ENCODE measurements around the gene LRRC28.

Gene LRRC28

DNA sequence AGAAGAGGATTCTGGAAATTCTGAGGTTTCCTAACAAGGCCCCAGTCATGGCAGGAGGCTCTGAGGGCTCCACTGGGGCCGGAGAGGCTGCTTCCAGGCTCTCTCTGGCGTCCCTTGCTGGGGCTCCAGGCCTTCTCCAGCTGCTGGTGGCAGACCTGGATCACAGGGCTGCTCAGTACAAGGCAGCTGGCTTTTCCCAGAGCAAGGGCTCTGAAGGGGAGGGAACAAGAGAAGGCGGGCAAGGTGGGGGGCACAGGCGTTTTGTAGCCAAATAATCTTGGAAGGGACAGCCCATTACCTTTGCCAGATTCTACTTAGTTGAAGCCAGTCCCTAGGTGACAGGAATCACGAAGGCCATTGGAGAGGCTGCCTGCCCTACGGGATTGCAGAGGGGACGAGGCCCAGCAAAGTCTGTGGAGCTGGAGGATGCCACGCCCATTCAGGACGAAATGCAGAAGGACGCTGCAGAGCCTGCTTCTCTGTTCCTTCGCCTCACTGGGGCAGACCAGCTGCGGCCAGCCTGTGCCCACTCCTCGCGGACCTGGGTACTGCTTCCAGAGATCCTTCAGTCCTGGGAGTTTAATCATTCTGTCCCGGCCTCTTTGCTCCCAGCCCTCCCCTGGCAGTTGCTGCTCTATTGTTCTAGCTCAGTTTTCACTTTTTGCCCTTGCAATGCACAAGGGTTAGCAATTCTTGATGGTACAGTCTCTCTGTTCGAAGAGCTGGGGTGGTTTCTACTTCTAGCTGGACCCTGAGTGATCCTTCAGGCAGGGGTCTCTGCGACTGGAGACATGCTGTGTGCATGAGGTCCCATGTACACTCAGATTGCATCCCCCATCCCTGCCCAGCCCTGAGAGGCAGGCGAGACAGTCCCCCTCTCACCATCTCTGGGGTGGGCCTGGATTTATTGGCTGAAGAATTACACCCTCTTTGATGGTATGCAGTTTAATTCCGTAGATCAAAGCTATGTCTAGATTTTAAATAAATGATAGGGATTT lies 165.2 kb downstream of the LRRC28 start:
- no peak for DNase-seq (ENCODE audit: low spot score)

DNA sequence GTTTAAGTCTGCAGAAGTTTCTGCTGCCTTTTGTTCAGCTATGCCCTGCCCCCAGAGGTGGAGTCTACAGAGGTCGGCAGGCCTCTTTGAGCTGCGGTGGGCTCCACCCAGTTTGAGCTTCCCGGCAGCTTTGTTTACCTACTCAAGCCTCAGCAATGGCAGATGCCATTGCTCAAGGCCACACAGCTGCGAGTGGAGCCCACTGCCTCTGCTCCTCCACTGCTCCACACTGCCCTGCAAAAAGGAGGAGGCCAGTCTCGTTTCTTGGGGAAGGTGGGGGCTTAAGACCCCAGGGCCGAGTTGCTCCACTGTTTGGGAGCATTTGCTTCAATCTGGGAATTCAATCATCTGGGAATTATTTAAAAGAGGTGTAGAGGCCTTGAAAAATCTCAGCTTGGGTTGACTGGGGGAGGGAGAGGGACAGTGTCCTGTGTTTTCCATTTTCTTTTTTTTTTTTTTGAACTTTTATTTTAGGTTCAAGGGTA lies 169.9 kb downstream of the LRRC28 start:
- DNase-seq (ENCODE audit: low spot score) = no peak

DNA sequence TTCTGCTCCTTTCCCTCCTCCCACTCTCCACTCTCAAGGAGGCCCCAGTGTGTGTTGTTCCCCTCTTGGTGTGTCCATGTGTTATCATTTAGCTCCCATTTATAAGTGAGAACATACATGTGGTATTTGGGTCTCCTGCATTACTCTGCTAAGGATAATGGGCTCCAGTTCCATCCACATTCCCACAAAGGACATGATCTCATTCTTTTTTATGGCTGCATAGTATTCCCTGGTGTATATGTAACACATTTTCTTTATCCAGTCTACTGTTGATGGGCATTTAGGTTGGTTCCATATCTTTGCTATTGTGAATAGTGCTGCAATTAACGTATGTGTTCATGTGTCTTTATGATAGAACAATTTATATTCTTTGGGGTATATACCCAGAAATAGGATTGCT lies 170.5 kb downstream of the LRRC28 start:
- no peak for DNase-seq (ENCODE audit: low spot score)

DNA sequence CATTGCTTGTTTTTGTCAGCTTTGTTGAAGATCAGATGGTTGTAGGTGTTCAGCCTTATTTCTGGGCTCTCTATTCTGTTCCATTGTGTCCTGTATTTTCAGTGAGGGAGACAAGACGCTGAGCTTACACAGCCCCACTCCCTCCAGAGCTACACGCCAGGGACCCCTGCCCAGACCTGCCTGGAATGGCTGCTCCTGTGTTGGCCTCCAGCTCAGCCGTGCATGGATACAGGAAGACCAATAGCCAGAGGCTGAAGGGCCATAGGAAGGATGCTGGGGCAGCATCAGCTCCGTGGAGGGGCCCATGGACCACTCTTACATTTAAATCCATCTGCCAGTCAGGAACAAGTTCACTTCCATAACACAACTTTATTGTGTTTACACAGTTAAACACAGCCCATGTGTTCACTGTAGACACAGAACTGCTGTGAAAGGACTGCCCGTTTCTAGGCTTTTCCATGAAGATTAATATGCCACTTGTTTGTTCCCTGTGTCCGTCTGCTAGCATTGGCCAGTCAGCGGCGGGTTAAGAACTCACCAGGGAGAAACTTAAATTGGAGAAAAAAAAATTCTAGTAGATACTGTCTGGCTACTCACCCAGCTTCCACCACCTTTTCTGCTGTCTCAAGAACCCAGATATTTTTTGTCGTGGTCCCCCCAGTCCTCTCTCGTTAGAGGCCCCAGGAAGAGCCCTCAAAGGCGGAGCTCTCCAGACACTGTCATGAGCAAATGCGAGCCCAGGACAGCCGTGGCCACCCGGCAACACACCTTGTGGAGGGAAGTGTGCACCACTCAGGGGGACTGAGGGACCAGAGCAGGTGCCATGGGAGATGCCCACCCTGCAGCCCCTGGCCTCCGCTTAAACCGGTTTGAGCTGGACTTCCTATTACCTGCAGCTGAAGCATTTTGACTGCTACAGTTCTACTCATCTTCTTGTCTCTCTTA lies 172.2 kb downstream of the LRRC28 start:
- no peak for DNase-seq (ENCODE audit: low spot score)

DNA sequence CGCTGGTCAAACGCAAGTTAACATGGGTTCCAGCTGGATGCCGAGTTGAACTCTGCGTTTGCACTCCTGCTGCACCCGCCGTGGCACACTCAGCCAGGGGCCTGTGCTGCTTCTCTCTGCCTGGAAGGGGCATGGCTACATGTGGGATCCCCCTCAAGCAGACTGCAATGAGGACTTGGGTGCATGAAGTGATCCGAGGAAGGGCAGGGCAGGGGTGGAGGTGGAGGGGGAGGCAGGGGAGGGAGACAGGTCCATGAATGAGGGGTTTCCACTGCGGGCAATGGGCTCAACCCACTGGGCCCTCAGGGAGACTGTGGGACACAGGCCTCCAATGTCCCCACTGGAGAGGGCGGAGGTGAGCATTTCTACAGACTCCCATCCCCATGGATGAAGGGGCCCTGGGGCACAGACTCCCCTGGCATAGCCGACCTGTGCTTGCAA lies 172.9 kb downstream of the LRRC28 start:
- no peak for DNase-seq (ENCODE audit: low spot score)

DNA sequence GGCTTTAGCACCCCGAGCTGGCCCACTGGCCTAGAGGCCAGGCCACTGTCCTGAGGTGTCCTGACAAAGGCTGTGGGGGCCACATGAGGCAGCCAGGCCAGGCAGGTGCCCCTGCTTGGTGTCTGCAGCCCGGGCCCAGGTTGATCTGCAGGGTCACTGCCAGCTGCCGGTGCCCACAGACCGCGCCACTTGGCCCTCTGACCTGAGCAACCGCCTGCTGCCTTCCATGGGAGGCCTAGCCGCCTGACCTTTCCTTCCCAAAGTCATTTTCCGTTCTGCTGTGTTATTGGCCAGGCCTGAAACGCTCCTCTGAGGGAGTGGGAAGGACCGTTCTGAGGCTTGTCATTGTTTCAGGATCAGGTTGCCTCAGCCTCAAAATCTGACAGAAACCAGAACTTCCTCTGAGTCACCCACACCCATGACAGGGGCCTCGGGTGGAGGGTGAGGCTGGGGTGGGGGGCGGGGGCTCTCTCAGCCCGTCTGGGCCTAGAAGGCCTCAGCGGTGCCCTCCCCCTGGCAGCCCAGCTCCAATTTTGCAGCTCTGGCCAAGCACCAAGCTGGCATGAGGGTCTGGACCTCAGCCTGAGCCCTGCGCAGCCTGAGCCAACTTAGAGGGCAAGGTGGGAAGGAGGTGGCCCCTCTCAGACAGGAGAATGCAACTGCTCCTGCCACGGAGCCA lies 173.8 kb downstream of the LRRC28 start:
- DNase-seq (ENCODE audit: low spot score) = no peak

DNA sequence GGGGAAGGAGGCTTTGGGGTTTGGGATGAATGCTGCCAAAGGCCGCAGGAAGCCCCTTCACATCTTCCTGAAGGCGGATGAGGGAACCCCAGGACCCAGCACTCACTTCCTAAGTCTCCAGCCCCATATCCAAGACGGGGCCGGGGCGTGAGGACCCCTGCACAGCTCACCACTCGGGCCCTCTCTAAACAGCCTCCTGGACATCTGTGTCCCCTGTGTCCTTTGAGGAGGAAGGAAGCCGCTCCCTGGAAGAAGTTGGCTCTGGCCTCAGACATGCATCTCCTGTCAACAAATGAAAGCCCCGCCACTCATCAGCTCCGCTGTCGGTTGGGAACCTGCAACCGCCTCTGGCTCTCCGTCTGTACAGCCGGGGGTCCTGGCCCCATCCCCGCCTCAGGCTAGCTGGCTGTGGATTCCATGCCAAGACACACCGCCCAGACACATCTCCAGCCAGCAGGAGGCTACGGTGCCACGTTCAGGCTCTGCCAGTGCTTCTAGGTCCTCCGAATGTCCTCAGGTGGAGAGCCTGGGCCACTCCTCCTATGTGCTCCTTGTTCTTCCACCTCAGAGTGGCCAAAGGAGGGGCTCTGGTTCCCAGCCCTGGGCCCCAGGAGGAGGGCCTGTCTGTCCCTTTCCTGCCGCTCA lies 174.5 kb downstream of the LRRC28 start:
- no peak for DNase-seq (ENCODE audit: low spot score)

DNA sequence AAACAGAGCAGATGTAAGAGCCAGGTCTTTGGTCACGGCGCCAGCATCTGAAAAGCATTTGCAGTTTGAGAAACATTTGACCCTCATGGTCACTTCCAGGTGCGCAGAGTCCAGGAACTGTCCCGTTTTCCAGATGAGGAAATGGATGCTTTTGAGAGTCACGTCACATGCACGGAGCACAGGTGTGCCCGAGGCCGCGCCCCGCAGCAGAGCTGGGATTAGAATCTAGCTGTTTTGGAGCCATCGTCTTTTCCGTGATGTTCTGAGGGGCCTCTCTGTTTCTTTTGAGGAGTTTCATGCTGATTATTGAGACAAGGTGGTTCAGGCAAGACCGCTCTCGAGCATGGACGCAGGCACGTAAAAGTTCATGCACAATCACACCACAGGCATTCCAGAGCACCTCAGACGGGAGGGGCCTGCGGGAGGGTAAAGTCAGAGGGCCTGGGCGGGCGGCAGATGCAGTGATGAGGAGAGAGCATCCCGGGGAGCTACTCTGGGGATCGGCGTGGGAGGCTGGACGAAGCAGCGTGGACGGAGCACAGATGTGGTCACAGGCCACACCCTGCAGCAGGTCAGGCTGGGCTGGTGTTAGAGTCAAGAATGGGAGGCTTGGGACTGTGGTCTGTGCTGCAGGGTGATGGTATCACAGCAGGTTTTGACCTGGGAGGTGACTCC lies 175.3 kb downstream of the LRRC28 start:
- DNase-seq (ENCODE audit: low spot score) = no peak

DNA sequence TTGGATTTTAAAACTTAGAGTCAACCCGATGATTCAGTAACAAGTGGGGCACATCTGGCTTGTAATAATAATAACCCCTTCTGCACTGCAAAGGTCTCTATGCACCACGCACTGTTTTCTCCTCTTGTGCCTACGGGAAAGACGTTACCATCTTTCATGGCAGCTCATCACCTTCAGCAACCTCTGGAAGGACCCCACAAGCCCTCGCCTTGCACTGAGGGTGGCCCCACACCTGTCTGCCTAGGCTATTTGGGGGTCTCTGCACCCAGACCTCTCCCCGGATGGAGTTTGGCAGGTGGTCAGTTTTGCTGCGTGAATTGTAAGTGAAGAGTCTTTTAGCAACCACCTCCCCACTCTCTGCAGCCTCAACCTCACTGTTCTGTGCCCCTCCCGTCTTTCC lies 175.9 kb downstream of the LRRC28 start:
- no peak for DNase-seq (ENCODE audit: low spot score)

DNA sequence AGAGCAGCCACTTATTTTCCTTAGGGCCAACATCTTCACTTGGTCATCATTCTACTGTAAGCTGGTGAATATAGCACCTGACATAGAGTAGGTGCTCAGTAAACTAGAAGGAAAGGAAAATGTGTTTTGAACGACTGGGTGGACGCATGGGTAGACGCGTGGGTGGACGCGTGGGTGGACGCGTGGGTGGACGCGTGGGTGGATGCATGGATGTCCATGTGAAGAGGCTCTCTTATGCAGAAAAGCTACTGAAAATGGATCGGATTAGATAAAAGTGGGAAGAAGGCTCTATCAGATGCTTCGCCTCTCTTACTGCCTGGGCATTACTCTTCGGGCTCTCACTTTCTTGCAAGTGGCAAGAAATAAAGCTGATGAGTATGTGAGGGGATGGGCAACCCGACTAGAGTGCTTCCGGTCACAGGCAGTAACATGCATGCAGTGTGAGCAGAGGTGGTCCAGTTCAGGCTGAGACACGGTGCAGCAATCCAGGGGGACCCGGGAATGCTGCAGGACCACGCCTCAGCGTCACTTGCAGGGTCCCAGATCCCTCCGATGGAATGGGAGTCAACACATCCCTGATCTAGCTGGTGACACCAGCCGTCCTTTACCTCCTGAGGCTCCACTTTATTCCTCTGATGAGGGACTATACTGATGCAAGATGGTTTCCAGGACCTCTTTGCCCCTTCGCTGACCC lies 176.5 kb downstream of the LRRC28 start:
- DNase-seq (ENCODE audit: low spot score) = no peak

DNA sequence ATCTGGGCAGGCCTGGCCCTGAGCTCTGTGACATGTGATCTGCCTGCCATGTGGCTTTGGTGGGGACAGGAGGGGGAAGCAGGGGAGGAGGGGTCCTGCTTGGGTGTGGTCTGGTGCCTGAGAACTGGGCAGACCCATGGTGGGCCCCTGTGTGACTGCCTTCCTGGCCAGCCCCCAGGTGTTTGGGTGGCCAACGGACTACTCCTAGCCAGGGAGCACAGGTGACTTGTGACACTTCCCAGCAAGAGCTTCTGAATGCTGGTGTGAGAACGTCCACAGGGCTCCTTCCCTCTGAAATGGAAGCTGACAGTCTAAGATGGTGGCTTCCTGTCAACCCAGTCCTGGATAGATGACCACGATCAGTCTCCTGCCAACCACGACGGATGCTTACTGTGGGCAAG lies 178.4 kb downstream of the LRRC28 start:
- DNase-seq (ENCODE audit: low spot score) = no peak

DNA sequence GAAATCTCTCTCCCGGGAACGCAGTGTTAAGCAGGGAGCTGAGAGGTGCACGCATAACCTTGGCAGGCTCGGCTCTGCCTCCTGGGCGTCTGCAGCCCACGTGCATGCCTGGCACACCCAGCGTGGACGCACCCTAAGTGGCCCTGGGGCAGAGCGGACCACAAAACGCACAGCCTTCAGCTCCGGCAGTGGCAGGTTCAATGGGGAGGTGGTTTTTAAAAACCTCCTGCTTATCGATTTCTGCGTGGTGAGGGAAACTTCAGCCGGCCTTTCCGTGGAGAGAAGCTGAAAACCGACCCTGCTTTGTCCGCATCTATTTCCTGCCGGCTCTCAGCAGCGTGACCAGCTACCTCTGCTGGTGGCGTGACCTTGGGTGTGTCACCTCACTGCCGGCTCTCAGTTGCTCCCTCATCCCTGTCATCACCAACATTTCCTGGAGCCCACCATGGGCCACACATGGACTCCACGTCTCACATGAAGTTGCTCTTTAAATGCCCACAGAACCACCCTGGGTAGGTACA lies 179.7 kb downstream of the LRRC28 start:
- no peak for DNase-seq (ENCODE audit: low spot score)

DNA sequence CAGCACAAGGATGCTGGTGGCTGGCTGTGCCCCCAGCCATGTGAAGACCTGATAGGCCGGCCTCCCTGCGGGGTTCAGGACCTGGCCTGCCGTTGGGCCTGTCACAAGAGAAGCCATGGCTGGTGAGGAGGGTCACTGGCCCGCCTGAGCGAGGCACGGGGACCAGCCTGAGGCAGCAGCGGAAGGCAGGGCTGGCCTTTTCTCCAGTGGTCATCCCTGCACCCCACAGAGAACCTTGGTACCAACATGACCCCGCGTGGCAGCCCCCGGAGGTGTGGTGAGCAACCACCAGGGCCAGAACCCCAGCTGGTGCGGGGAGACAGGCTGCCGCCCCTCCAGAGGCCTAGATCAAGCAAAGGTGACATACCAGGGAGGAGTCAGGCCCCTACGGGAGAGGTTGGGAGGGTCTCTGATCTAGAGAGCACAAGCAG lies 180.4 kb downstream of the LRRC28 start:
- no peak for DNase-seq (ENCODE audit: low spot score)

DNA sequence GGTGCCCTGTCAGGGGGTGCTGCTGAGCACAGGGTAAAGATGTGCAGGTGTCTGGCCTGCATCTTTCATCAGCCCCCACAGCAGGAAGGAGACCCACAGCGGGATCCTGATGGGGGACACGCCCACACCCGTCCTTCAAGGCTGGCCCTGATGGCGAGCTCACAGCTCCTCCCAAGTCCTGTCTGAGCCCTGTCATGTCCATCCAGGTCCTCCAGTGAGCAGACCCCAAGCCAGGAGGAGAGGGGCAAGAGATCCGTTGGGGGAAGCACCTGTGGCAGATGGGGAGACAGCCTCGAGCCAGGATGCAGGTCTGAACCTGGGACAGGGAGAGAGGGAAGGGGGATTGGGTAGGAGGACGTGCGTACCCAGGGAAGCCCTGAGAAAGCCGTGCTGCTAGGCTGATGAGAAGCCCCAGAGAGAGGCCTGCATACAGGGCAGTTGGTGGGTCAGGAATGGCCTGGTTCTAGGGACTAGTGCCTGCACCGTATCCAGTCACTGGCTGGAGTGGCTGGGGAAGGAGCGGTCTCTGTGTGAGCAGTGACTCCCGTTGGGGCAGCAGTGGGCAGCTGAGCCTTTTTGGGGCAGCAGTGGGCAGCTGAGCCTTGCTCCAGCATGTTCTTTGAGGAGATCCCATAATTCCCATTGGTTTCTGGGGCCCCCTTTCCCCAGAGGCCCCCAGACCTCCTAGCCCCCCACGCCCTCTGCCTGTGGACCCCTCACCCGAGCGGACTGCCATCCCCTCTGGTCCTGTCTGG lies 181.2 kb downstream of the LRRC28 start:
- DNase-seq (ENCODE audit: low spot score) = no peak

DNA sequence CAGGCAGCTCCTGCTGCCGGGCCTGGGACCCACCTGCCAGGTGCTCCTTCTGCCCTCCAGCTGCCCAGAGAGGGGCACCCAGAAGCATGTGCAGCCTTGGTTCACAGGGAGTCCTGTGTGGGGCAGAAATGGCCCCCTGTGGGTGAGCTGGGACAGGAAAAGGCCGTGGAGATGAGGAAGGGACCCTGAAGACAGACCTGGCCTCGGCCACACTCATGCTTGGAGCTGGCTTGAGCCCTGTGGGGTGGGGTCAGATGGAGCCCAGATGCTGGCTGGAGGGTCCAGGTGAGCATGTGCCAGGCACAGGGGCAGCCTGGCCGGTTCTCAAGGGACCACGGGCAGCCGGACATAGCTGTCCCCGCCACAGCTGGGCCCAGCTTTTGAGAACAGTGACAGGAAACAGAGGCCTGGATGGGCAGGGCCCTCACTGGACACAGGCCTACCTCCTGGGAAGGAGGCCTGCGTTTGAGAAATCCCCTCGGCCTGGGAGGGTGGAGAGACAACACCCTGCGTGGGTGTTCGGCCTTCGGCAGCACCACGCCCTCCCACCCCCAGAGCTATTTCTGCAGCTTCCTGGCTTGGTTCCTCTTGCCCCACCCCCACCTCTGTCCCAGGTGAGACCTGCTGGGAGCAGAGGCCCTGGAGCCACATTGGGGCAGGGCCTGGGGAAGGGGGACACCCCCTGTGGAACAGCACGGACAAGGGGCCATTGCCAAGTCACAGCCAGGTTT lies 181.9 kb downstream of the LRRC28 start:
- DNase-seq (ENCODE audit: low spot score) = no peak

DNA sequence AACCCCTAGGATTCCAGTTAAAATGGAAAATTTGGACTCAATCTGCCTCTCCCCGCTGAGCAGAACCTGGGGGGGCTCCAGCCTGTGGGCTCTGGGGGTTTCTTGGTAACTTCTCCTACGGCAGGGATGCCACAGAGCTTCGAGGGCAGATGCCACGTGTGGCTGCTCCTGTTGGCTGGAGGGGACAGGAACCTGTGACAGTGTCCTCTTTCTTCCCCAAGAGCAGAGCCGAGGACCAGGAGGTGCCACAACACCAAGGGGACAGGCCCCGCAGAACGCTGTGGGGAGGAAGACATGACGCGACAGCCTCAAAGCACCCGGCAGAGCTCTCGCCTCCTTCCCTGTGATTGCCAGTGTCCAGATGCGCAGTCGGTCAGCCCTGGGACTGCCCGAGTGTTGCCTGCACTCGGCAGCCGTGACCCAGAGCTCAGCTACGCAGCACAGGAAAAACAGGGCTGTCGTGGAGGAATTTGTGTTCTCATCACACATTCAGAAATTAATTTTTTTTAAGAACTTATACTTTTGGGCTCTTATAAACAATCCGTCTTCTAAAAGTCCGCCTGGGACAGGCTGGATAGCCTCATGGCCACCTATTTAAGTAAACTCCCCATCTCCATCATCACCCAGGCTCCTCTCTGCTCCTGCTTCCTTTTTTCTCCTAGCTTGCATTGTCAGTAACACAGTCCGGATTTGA lies 182.6 kb downstream of the LRRC28 start:
- DNase-seq (ENCODE audit: low spot score) = no peak

DNA sequence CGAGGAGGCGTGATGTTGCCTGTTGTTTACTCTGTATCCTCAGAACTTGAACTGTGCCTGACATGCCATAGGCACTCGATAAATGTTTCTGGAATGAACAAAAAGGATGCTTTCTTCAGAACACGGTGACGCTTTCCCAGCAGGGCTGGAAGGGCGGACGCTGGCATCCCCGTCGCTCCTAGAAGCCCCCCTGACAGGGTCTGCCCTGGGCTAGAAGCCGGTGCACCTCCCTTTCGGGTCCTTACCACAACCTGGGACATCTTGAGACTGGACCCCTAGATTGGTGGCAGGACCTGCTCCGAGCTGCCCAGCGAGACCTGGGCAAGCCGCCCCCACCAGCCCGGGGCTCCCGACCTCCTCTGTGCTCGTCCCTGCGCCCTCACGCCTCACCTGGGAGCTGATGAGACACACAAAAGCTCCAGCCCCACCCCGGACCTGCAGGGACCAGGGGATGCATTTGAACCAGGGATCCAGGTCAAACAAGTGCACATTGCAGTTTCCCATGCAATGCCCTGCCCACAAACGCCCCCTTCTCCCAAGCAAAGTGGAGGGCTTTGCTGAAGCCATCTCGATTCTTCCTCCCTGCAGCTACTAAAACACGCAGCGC lies 183.3 kb downstream of the LRRC28 start:
- DNase-seq (ENCODE audit: low spot score) = no peak
